Measurements from ENCODE around the gene EFNA5.

Gene EFNA5

DNA sequence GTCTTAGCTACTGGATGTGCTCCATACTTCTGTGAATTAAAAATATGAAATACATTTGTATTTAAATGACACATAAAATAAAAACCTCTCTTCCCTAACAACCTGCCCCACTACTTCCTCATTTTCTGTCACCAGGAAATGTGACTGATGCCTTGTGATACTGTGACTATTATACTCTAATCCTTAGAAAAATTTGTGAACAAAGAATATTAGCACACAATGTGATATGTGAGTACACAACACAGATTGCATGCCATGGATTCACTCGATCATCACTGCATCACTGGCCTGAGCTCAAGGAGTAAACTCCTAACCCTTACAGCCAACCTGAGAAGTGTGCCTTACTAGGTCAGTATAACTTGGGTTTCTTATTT is 281.0 kb downstream of the EFNA5 start:
- no peak for DNase-seq (ENCODE audit: low read depth)

DNA sequence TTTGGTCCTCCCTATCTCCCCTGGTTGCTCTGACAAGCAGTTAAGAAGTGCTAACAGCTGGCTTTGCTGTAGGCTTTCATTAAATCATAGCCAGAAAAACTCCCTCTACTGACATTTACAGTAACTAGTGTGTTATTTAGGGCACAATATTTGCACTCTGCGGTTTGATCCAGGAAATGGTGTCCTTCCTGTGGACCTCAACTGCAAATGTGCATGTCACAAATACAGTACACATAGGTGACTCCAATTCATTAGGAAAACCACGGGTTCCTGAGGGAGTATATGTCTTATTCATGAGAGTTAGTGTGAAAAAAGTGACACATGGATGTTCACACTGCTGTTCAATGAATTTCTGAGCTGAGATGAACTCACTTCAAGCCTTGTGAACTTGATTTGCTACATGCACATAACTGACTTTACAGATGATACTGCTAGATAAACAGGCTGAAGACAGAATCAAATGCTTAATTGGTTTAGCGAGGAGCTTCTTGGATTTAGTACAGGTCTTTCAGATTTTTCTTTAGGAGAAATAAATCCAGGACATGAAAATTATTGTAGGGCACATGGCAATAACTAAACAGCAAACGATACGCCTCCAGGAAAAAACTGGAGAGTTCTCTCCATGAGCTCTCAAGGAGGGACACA is 281.5 kb downstream of the EFNA5 start:
- DNase-seq (ENCODE audit: low read depth): no peak

DNA sequence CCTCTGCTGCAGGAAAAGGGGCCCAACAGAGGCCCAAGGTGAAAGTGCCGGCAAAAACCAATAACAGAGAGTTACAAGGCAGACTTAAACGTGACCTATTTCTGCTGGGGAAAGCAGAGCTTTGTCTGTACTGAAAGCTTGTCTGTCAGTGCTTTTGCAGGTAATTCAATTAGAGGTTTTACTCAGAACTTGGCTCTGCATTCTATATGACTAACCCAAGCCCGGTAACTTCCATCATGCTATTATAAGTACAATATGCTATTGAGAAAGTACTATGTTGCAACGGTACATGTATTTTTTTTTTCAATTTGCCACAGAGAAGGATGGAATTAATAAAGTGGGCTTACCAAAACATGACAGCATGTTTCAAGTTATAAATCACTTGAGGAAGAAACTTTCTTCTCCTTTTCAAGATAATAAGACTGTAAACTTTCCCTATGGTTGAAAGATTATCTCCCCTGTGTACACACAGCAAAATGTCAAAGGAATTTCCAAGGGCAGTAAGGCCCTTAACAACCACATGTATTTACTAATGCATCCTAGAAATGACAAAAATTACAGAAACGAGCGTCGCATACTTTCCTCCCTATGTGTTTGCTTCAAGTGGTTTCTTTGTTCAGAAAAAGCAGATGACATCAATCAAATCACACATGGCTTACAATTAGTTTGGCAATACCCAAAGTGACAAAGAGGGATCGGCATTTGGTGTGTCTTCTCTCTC is 282.4 kb downstream of the EFNA5 start:
- peak; percentile 94 for DNase-seq (ENCODE audit: low read depth)

DNA sequence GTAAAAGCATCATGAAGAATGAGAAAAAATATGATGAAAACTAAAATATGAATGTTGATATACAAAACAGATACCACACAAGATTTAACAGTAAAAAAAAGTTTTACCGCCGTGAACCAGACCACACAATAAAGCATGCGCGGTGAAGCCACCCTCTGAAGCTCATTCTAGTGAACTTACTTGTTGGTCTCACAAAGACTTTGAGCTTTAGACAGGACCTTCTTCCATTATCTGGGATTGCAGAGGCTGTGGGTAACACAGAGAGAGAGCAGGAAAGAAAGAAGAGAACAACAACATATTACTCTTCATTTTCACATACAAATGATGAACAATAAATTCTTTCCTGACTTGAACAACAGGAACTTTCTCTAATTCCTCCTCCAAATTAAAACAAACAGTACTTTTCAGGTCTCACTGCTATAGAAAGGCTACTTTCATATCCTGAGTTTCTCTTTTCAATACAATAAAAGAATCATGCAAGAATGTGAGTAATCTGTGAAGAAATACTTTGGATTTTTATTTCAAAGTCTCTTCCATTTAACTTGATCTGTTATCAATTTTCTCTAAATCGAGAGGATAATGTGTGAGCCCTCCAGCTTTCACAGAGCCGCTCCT is 283.1 kb downstream of the EFNA5 start:
- no peak for DNase-seq (ENCODE audit: low read depth)

DNA sequence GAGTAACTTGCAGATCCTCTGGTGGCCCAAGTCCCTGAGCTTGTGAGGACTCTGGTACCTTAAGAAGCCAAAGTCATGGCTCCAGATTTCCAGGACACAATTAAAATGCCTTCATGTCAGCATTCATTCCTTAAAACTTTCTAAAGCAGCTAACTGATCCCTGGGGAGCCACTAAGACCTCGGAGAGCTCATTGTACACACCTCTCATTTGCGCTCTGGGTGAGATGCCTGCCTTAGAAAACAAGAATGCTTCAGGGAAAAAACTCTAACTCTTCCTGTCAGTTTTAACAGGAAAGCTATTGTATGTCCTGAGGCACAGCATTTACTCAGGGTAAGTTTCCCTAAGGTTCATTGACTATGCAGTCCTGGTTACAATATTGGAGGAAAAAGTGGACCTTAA is 285.0 kb downstream of the EFNA5 start:
- no peak for DNase-seq (ENCODE audit: low read depth)

DNA sequence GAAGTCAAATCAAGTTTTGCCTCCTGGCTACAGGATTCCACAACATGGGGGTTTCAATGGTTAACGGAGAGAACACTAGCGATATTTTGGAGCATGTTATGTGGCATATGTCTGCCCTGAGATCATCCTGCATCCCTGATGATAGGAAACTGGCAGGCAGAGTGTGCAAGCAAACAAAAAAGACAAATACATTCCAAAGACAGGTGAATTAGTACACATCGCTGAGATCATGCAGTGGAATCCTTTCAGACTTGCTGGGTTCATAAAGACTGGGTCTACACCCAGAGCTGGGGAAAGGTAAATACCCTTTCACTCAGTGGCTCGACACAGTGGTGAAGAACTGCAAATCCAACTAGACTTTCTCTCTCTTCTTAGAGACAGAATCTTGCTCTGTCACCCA is 286.5 kb downstream of the EFNA5 start:
- no peak for DNase-seq (ENCODE audit: low read depth)

DNA sequence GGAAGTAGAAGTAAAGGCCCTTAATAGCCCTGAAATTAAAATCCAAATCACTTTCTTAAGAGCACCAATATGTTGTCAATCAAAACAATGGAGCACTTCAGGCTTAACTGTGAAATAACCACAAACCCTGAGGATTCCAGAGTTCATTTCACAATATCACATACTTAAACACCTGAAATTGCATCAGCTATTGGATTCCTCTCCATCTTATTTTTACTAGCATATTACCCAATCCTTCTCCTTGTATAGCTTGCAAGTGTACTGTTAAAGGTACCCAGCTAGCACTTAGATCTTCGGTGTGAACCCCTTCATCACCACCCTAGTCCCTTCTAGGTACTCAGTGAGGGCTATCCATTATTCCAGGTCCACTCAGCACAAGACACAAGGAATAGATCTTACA is 287.3 kb downstream of the EFNA5 start:
- DNase-seq (ENCODE audit: low read depth): no peak

DNA sequence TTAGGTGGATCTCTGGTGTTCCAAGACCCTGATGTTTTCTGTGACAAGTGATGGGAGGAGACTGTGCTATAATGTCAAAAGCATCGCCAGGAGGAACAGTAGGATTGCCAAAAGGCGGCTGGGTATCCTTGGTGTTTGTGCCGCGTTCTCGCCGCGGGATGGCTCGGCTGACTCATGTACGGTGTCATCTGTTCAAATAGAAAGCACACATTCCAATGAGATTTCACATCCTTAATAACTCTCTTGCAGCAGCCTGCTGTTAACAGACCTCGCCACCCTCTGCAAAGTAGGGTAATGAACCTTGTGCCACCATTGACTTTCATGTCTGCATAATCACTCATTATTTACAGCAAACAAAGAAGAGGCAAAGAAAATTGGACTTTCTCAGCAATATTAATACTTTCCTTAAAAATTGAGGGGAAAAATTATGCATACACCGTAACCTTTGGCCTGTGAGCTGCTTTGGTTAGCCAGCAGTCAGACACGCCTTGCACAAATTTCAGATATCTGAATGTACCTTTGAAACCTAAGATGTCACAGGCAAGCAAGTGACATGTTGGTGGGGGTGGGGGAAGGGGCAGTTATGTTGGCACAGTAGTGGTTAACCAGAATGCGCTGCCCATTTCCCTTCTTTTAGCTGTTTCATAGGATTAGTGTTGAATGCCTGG is 289.4 kb downstream of the EFNA5 start:
- DNase-seq (ENCODE audit: low read depth): peak; percentile 70

DNA sequence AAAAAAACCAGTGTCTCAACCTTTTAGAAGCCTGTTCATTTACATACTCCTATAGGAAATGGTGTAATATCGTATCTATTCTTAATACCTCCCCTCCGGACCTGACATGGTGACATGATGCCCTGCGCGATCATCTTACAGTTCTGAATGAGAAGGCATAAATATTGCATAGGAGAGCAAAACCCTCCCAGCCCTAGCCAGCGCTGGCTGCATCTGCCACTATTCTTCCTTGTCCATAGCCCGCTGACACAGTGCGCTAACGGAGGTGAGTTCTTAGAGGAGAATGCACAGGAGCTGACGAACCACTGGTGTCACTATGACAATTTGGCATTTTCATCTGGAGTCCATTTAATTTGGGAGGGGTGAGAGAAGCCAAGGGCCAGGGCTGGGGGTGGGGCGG is 290.1 kb downstream of the EFNA5 start:
- no peak for DNase-seq (ENCODE audit: low read depth)

DNA sequence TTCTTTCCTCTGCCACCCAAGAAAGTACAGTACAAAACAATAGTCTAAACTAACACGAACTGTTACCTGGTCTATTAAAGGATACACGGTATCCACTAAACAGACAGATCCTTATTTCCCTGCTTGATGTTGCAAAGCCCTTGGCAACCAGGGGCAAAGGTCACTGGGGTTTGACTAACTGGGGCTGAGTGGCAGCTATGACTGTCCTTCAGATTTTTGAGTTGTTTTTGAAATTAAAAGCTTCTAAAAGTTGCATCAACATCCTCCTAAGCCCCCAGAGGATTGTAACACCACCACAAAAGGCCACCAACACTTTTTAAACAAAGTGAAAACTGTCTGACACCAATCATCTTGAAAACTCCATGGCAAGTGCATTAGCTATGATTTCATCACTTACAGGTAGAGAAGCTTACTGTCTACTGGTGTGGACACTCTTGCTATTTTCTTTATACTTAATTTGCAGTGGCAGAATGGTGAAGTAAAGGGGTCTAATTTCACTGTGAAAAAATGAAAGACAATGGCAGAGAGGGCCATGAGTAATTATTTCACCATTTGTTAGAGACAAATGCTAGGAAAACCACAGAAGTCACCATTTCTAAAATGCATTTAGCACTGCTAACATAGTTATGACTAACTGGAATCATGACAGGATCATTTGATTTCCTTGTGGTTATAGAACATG is 292.4 kb downstream of the EFNA5 start:
- DNase-seq (ENCODE audit: low read depth): no peak

DNA sequence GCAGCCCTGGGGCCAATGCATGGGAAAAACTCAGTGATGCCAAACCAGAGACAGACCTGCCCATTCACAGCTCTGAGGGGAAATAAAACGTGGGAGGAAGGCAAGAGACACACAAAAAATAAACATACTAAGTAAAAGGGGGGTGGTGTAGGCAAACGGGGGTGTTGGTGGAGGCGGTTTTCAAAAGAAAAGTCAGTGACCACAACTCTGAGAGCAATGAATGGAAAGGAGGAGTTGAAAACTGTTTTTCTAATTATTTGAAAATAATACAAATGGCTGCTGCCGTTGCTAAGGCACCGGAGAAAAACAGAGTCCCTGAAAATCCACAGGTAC is 293.5 kb downstream of the EFNA5 start:
- DNase-seq (ENCODE audit: low read depth): no peak

DNA sequence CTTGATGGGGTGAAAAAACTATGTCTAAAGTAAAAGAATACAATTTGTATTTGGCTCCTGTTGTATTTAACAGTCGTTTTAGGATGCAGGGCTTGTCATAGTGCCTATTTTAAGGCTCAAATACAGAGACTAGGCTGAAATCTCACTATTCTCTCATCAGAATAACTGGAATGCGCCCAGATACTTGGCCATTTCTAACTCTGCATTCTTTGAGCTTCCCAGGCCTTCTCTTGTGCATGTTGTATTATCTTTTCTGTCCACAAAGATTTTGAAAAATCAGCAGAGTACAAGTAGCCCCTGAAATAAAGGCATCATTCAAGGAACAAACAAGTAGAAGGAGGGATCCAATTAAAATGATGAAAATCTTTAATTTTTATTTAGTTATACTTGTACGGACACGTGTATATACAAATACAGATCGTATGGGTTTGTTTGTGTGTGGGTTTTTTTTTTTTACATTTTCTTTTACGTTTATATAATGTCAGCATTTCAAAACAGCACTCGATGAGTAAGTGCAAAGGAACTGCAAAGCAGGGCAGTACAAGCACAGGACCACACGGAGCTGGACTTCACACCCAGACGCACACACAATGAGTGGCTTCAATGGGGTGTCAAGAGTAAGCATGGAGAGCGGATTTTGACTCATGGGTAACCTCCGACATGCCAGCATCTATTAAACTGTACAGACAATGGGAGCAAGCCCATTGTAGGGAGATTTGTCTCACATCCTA is 294.0 kb downstream of the EFNA5 start:
- DNase-seq (ENCODE audit: low read depth): no peak

DNA sequence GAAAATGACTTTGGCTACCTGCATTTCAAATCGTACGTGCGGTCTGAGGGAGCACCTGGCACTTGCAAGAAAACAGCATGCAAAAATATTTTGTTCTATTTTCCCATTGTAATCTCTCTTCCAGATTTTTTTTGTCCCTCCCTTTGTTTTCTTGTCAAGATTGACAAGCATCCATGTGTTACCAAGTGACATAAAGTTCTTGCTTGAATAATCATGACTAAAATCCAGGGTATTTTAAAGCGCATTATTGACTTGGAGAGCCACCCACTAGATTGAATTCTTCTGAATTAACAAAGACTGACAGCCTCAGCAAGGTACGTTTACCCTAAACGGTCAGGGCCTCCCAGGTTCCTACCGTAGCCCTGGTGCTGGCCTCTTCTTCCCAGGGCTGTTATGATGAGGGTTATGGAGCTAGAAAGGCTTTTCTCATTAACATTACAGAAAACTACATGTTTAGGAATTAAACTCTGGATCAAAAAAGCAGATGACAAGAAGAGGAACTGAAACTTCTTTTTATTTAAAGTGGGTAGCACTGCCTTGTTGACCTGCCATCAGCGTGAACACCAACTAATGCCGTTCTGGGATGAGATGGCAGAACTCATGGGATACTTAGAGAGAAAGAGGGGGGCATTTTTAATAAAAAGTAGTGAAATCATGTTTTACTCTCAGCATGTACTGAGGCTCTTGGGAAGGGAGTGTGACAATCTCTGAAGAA is 297.0 kb downstream of the EFNA5 start:
- no peak for DNase-seq (ENCODE audit: low read depth)

DNA sequence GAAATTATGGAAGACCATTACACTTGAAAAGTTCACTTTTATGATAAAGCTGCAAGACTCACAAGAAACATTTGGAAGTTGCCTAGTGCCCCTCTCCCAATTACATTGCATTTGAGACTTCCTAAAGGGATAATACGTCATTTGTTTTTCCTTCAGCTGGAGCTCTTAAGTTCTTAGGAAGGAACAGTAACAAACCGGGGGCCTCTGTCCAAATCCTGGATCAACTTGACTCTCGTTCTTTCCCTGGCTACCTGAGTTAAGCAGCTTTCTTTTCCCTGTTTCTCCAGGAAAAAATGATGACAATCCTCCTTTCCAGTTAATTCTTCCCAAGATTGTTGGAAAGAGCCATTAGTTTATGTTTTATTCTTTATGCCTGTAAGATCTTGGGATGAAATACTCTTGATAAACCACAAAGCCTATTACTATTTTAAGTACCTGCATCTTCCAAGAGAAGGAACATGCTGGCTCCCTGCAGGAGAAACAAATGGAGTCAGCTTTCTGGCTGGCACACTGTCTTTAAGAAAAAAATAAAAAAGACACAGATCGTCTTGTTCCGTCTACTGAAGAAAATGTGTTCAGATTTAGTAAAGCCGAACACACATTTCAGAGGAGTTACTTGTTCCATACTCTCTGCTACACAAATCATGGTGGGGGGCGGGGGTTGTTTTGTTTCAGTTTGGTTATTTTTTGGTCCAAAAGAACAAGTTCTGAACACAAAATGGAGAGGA is 297.9 kb downstream of the EFNA5 start:
- DNase-seq (ENCODE audit: low read depth): no peak

DNA sequence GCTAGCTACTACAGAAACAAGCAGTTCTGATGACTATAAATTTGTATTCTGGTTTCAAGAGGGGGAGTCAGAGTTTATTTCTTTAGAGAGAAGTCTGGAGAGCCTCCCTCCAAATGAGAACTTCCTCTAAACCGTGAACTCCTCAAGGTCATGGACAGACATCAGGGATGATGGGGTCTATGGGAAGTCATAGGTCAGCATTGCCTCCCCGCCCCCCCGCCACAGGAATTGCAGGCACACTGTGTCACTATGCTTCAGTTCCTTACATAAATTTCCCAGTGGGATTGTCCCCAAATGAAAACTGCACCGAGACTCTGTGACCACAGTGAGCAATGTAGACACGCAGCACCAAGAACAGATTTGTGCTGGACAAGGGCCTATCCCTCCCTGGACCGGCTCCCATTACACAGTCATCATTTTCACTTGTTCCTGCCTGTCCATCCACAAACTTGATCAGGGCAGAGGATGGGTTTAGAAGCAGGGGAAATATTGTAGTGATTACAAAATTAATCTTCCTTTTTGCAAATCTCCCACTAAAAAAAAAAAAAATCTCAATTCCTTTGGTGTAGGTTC is 300.3 kb downstream of the EFNA5 start:
- no peak for DNase-seq (ENCODE audit: low read depth)

DNA sequence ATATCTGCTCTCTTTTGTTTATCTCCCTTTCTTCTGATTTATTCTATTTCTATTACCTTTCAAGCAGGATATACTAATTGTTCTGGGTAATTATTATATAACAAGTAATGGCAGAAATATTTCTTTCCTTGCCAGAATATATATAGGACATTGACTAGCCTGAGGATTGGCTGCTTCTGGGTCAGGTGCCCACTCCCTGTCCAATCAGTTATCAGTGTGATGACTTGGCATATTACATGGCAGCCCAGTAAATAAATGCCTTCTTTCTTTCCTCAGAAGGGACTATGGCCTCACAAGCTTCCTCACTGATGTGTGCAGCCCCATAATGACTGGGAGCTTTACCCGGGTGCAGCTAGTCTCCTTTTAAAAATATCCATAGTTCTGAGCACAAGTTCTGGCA is 301.1 kb downstream of the EFNA5 start:
- DNase-seq (ENCODE audit: low read depth): no peak

DNA sequence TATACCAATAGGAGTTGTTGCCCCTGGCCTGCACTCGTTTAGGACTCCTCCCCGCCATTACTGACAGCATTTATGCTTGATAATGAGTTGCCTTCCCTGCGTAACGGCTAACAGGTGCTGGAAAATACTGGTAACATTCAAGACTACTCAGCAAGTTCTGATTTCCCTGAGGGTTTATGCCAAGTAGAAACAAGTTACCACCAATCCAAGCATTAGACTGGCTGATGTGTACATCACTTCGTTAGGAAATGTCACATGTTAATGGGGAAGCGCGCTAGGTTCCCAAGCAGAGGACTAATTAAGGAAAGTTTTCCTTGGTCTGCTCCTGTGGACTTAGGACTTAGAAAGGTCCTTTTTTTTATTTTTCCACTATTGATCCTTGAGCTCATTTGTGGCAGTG is 302.1 kb downstream of the EFNA5 start:
- no peak for DNase-seq (ENCODE audit: low read depth)

DNA sequence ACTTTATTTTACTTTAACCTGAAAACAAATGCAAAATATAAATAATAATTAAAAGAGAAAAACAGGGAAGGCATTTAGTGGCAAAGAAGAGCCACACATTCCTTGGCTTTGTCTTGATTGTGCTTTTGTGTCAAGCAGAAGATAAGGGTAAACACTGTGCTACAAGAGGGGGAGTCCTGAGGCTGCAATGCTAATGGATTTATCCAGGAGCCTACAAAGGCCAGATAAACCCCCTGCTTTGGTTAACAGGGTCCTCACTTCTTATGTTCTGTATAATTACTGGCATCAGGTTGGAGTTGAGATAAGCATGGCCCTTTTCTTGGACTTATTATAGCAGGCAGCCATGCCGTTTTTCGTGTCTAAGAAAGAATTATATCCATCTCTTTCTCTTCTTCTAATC is 302.8 kb downstream of the EFNA5 start:
- DNase-seq (ENCODE audit: low read depth): no peak

DNA sequence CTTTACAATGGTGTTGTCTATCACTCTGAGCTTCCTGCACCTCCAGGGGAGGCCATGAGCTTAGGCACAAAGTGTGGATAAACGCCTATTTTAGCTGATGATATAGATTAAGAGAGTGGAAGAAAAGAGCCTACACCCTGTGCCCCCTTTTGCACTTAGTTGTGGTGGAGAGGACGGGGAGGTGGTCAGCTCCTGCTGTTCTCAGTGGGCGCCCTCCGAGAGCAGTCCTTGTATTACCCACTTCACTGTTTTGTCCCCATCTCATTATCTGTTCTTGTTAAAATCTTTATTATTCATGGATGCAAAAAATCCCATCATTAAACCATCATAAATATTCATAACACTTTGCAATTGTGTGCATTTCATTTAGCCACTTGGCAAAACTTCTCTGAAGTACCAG is 303.3 kb downstream of the EFNA5 start:
- no peak for DNase-seq (ENCODE audit: low read depth)

Measured in fibroblast of the conjunctiva (primary cell).